Breast epithelium (tissue), 3 donors: ENCODE results near the gene NRBF2.

Experiments used
- POLR2A ChIP-seq: fragments of 450-650 bp; IDR thresholded peaks from one replicate; pipeline ENCODE4 v1.6.1; 2016; ENCODE audit warnings: antibody characterized with exemption, mild to moderate bottlenecking, moderate library complexity
- POLR2AphosphoS5 ChIP-seq, 3 donors: sonication (generic); formaldehyde crosslinking; IDR thresholded peaks; one replicate each; pipeline ENCODE4 v1.6.1; 2017; ENCODE audit warnings: antibody characterized with exemption in 3 of 3
- TF ChIP-seq, protein P1 (sequence below), 3 donors: fragments of 450-650 bp; IDR thresholded peaks; one replicate each; pipeline ENCODE4 v1.5.1; 2016 to 2017; ENCODE audit warnings: antibody characterized with exemption in 3 of 3, mild to moderate bottlenecking in 3 of 3, moderate library complexity in 3 of 3

- TF ChIP-seq, protein P1, sequence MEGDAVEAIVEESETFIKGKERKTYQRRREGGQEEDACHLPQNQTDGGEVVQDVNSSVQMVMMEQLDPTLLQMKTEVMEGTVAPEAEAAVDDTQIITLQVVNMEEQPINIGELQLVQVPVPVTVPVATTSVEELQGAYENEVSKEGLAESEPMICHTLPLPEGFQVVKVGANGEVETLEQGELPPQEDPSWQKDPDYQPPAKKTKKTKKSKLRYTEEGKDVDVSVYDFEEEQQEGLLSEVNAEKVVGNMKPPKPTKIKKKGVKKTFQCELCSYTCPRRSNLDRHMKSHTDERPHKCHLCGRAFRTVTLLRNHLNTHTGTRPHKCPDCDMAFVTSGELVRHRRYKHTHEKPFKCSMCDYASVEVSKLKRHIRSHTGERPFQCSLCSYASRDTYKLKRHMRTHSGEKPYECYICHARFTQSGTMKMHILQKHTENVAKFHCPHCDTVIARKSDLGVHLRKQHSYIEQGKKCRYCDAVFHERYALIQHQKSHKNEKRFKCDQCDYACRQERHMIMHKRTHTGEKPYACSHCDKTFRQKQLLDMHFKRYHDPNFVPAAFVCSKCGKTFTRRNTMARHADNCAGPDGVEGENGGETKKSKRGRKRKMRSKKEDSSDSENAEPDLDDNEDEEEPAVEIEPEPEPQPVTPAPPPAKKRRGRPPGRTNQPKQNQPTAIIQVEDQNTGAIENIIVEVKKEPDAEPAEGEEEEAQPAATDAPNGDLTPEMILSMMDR (IDR thresholded peaks at IDR 0.05), result no peak
- TF ChIP-seq POLR2A, result no peak
- no peak for TF ChIP-seq POLR2AphosphoS5 (IDR thresholded peaks at IDR 0.05)
These were observed 67.3 kb downstream of the NRBF2 start for GRCh38 chr10:63200431-63200830.
